ENCODE measurements around the gene BCL2.

DNA sequence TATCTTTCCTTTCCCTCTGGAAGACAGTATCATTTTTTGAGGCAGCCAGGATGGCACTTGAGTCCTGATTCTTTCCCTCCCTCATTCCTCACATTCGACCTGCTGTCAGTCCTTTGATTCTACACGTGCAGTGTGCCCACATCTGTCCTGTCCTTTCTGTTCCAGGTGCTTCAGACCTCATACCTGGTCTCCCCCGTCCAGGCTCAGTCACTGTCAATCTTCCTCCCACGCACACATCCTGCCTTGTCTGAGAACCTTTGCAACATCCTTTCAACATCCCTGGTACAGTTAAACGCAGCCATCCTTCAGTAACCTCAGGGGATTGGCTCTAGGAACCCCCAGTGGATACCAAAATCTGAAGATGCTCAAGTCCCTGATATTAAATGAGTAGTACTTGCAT lies 10.1 kb downstream of the BCL2 start:
- TF ChIP-seq, protein P1, sequence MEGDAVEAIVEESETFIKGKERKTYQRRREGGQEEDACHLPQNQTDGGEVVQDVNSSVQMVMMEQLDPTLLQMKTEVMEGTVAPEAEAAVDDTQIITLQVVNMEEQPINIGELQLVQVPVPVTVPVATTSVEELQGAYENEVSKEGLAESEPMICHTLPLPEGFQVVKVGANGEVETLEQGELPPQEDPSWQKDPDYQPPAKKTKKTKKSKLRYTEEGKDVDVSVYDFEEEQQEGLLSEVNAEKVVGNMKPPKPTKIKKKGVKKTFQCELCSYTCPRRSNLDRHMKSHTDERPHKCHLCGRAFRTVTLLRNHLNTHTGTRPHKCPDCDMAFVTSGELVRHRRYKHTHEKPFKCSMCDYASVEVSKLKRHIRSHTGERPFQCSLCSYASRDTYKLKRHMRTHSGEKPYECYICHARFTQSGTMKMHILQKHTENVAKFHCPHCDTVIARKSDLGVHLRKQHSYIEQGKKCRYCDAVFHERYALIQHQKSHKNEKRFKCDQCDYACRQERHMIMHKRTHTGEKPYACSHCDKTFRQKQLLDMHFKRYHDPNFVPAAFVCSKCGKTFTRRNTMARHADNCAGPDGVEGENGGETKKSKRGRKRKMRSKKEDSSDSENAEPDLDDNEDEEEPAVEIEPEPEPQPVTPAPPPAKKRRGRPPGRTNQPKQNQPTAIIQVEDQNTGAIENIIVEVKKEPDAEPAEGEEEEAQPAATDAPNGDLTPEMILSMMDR (IDR thresholded peaks at IDR 0.05), result no peak
- TF ChIP-seq POLR2A (IDR thresholded peaks at IDR 0.05) (no peak), POLR2AphosphoS5 (IDR thresholded peaks at IDR 0.05) (no peak)

Measured in prostate gland (tissue), 2 donors.